HG02884 (cell line): ENCODE measurements around the gene CPPED1.
A peak's percentile ranks its signal among the peaks of the same experiment; 100 is the strongest.

Experiments
- ATAC-seq: cut with Tn5 transposase; IDR thresholded peaks from one replicate; pipeline ENCODE4 v1.9.1; 2021; ENCODE audit warnings: mild to moderate bottlenecking, moderate library complexity; ENCODE audit not compliant: unreplicated experiment

The CPPED1 gene

DNA sequence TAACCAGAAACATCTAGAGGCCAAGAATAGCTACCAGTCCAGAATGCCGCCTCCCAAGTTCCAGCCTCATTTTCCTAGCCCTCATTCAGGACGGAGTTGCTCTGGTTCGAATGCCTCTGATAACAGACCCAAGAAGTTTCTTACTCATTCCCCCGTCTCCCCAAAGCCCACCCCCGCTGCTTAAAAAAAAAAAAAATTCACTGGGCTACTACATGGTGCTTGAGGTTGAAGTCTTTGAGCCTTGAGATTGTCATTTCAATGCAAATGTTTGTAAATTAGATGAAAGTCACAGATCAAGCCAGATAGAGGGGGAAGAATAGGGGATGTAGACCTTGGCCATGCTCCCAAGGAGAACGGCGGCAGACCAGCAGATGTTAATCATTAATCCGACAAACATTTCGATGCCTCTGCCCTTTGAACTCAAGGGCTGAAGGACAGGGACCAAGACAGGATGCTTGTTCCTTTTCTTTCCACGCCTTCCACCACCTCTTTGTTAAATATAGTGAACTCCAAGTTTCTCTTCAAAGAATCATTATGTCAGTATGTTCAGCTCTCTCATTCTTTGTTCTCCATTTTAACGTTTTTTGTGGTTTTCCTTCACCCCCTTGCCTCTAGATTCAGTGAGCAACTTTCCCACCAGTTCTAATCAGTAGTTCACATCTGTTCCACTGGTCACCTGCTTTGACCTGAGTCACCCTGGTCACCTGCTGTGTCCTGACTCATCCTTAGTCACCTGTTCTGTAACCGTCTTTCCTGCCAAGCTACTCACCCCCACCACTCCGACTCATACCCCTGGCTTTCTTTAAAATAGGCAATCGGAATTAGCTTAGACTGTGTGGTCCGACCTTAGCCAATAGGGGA lies 190.3 kb downstream of the CPPED1 start:
- ATAC-seq: peak; percentile 79

DNA sequence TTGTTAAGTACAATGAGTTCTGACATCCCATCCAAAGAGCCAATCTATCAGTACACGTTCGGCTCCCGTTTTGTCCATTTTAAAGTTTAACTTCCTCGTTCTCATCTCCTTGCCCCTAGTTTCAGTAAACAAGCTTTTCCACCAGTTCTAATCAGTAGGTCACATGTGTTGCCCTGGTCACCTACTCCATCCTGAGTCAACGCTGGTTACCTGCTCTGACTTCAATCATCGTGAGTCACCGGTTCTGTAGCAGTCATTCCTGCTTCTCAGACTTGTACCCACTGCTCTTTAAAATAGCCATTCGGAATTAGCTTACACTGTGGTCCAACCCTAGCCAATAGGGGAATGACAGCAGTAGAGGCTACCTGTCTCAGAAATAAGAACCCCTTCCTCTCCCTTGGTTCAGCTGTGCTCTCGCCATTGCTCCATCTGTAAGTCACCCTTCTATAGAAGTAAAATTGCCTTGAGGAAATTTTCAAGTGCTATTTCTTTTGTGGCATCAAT lies 191.0 kb downstream of the CPPED1 start:
- no peak for ATAC-seq

DNA sequence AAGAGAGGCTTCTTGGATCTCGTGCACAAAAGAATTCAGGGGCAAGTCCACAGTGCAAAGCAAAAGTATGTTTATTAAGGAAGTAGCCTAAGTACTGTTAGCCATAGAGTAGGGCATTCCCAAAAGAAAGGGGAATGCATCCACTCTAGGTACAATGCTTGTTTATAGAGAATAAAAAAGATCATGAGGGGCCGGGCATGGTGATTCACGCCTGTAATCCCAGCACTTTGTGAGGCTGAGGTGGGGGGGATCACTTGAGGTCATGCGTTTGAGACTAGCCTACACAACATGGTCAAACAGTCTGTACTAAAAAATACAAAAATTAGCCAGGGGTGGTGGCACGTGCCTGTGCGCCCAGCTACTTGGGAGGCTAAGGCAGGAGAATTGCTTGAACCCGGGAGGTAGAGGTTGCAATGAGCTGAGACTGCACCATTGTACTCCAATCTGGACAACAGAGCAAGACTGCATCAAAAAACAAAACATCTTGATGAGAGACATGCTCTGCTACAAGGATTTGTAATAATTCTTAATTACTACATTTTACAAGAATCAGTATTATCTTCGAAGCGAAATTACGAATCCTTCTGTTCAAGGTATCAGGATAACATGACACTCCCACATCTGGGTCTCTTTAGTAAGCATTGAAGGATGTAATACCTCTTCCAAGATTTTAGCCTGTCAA lies 191.6 kb downstream of the CPPED1 start:
- no peak for ATAC-seq

DNA sequence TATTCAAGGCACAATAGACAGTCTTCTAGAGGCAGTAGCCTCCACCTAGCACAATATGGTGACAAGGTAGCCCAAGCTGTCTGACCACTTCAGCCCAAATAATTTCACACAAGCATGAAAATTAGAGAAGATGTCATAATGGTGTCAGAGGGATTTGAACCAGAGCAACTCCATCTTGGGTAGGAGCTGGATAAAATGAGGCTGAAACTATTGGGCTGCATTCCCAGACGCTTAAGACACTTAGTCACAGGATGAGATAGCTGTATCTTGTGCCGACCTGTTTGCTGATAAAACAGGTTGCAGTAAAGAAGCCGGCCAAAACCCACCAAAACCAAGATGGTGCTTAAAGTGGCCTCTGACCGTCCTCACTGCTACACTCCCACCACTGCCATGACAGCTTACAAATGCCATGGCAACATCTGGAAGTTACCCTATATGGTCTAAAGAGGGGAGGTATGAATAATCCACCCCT lies 192.6 kb downstream of the CPPED1 start:
- ATAC-seq: no peak

DNA sequence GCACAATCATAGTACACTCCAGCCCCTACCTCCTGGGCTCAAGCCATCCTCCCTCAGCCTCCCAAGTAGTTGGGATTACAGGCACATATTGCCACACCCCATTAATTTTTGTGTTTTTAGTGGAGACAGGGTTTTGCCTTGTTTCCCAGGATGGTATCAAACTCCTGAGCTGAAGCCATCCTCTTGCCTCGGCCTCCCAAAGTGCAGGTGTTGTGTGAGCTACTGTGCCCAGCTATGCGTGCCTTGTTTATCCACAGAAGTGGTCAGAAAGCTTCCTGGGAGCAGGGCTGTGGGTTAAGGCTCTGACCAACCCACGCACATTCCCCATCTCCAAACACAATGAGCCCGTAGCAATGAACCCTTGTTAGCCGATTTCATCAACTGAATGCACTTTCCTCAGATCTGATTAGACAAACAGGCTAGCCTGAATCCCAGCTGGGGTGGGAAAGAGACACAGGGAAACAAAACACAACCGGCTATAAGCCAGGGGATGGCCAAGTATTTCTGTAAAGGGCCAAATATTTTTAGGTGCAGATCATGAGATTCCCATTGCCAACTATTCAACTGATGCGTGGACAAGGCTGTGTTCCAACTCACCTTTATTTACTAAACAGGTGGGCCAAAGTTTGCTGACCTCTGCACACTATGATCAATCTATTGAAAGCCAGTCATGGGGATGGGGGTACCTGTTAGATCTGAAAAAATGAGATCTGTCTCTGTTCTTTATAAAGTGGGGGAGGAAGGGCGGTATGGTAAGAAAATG lies 193.6 kb downstream of the CPPED1 start:
- ATAC-seq: no peak
